B cell (primary cell): Measurements from ENCODE around the gene RNF111. TPM values are rescaled to one million over a fixed set of nuclear protein-coding genes. Genes with fewer than 3 reads are reported as not detected.

Experiments
- ATAC-seq: fragments of 200-7000 bp; cut with Tn5 transposase; one replicate; pipeline ENCODE4 v1.10.0; 2021; ENCODE audit warnings: low read depth, mild to moderate bottlenecking, moderate number of reproducible peaks, moderate library complexity
- CTCF ChIA-PET: fragments of 350-600 bp; sonication (Branson Sonifier 250); formaldehyde crosslinking; loops from one replicate; lab custom pipeline; 2021; ENCODE audit warnings: antibody characterized with exemption, inconsistent platforms; lab: Charles Lee
- POLR2A ChIA-PET: fragments of 350-600 bp; sonication (Branson Sonifier 250); formaldehyde crosslinking; loops from one replicate; lab custom pipeline; 2021; ENCODE audit warnings: antibody characterized with exemption; lab: Charles Lee
- DNase-seq: peaks from one replicate; pipeline ENCODE4 v3.0.0; 2013
- H2AFZ ChIP-seq: 2 replicates; pipeline ENCODE4 v1.6.1; 2012; ENCODE audit warnings: mild to moderate bottlenecking, low read depth, low read length; ENCODE audit not compliant: insufficient read depth, poor library complexity, severe bottlenecking
- H3K27ac ChIP-seq, 2 donors: 1 replicate in 1 of 2; 2 replicates in 1 of 2; pipeline ENCODE4 v1.5.1; 2012 to 2013; ENCODE audit warnings: low read length in 2 of 2, mild to moderate bottlenecking in 2 of 2, moderate library complexity in 1 of 2
- H3K27me3 ChIP-seq, 4 experiments: fragments of 200-600 bp in 1 of 4; sonication (generic) in 1 of 4; replicated peaks in 1 of 4; 1 replicate in 2 of 4; 2 replicates in 2 of 4; pipeline versions ENCODE4 v1.6.1 to v1.7.0; 2013 to 2016; ENCODE audit warnings: low read length in 3 of 4, mild to moderate bottlenecking in 2 of 4, mixed read lengths in 1 of 4, moderate library complexity in 1 of 4; ENCODE audit not compliant: insufficient read depth in 4 of 4, control insufficient read depth in 3 of 4; ENCODE audit errors: control extremely low read depth in 1 of 4
- H3K36me3 ChIP-seq, 2 experiments: replicated peaks in 1 of 2; 1 replicate in 1 of 2; 2 replicates in 1 of 2; pipeline versions ENCODE4 v1.6.1 to v1.7.1; 2013; ENCODE audit warnings: low read length in 1 of 2; ENCODE audit not compliant: insufficient read depth in 2 of 2, control insufficient read depth in 1 of 2; ENCODE audit errors: control extremely low read depth in 1 of 2, extremely low read depth in 1 of 2
- H3K4me1 ChIP-seq, 2 donors: fragments of 200-600 bp in 1 of 2; sonication (generic) in 1 of 2; 1 replicate in 1 of 2; 2 replicates in 1 of 2; pipeline versions ENCODE4 v1.5.1 to v1.6.1; 2013 to 2017; ENCODE audit warnings: low read length in 2 of 2; ENCODE audit not compliant: control insufficient read depth in 2 of 2, insufficient read depth in 2 of 2
- H3K4me2 ChIP-seq: replicated peaks from 2 replicates; pipeline ENCODE3; 2012; ENCODE audit warnings: mild to moderate bottlenecking, low read depth, low read length; ENCODE audit not compliant: poor library complexity, severe bottlenecking
- H3K4me3 ChIP-seq, 5 experiments: fragments of 200-600 bp in 1 of 5; sonication (generic) in 1 of 5; 1 replicate in 3 of 5; 2 replicates in 2 of 5; pipeline versions ENCODE4 v1.5.1 to v1.7.0; 2011 to 2016; ENCODE audit warnings: low read length in 4 of 5, mild to moderate bottlenecking in 4 of 5, low read depth in 2 of 5, control low read depth in 1 of 5, moderate library complexity in 1 of 5; ENCODE audit not compliant: insufficient read depth in 1 of 5; ENCODE audit errors: control extremely low read depth in 1 of 5, extremely low read depth in 1 of 5
- H3K79me2 ChIP-seq: fragments of 200-600 bp; sonication (generic); one replicate; pipeline ENCODE4 v1.6.0; 2016; ENCODE audit warnings: low read length; ENCODE audit not compliant: control insufficient read depth, insufficient read depth
- H3K9ac ChIP-seq: fragments of 200-600 bp; sonication (generic); 2 replicates; pipeline ENCODE4 v1.6.1; 2017; ENCODE audit warnings: mild to moderate bottlenecking, low read length, moderate library complexity
- H3K9me3 ChIP-seq, 3 donors: one replicate each; pipeline versions ENCODE4 v1.6.1 to v1.7.1; 2013; ENCODE audit warnings: low read length in 2 of 3; ENCODE audit not compliant: control insufficient read depth in 2 of 3, insufficient read depth in 1 of 3; ENCODE audit errors: control extremely low read depth in 1 of 3
- H4K20me1 ChIP-seq: 2 replicates; pipeline ENCODE4 v1.6.0; 2012; ENCODE audit warnings: mild to moderate bottlenecking, low read length; ENCODE audit not compliant: insufficient read depth, control insufficient read depth, poor library complexity, severe bottlenecking
- H3K27ac Mint-ChIP-seq: one replicate; pipeline ENCODE4 v1.8.0; 2021; ENCODE audit warnings: mixed read lengths
- H3K27me3 Mint-ChIP-seq: one replicate; pipeline ENCODE4 v1.8.0; 2021; ENCODE audit warnings: mixed read lengths
- H3K4me1 Mint-ChIP-seq: one replicate; pipeline ENCODE4 v1.8.0; 2021; ENCODE audit warnings: mixed read lengths
- H3K4me3 Mint-ChIP-seq: one replicate; pipeline ENCODE4 v1.8.0; 2021; ENCODE audit warnings: mixed read lengths
- H3K9me3 Mint-ChIP-seq: one replicate; pipeline ENCODE4 v1.8.0; 2022; ENCODE audit warnings: mixed read lengths; ENCODE audit not compliant: insufficient read depth
- CTCF ChIP-seq: fragments of 200-600 bp; IDR thresholded peaks from one replicate; pipeline ENCODE4 v1.8.0; 2022; ENCODE audit warnings: antibody characterized with exemption, mild to moderate bottlenecking
- EZH2 ChIP-seq: IDR thresholded peaks from 2 replicates; pipeline ENCODE4 v1.6.1; 2012; ENCODE audit warnings: borderline replicate concordance, low read depth, mild to moderate bottlenecking, moderate library complexity, low read length; ENCODE audit not compliant: insufficient read depth, poor library complexity, severe bottlenecking
- WGBS: methylation state at CpG from one replicate; pipeline ENCODE4 v1.1.5; 2013; ENCODE audit warnings: missing lambda C conversion rate; ENCODE audit not compliant: insufficient coverage; 5-methylcytosine and 5-hydroxymethylcytosine counted together
- intact Hi-C: fragments of 100-400 bp; cut with micrococcal nuclease; formaldehyde crosslinking; loops from one replicate; pipeline ENCODE4 v1.10.0; 2022
- polyA plus RNA-seq: library from polyadenylated mRNA; depleted of rRNA; stranded (reverse); fragments of >200 nt; gene quantifications from 2 replicates; pipeline ENCODE4 v1.2.3, GENCODE V29; 2012
- total RNA-seq, 2 donors: library from RNA; stranded (reverse); fragments of 120-200 nt in 1 of 2; gene quantifications; 1 replicate in 1 of 2; 2 replicates in 1 of 2; pipeline versions ENCODE4 v1.2.3 to v1.2.4, GENCODE V29; 2013 to 2022

The RNF111 gene
- total and polyA plus RNA-seq, 2 donors (not counting 1 experiment from before 2014, with no cell fraction given): 24.9 to 72.3 TPM

GRCh38 chr15:59104602-59104911 is 117.1 kb downstream of the RNF111 start:
- Histone ChIP-seq H3K27ac (peak overlapping the region; percentile 50 to 79), H3K4me3 (peak overlapping the region; percentile 58 to 75 (median 66)), H3K36me3 (no peaks in the 10 kb centered on the region), H3K79me2 (no peaks in the 10 kb centered on the region), H3K9ac (peak overlapping the region; percentile 78), H2AFZ (peak overlapping the region; percentile 87), H3K27me3 (no peaks in the 10 kb centered on the region), H3K9me3 (no peaks in the 10 kb centered on the region), H4K20me1 (no peaks in the 10 kb centered on the region), H3K4me2 (peak overlapping the region; percentile 89), H3K4me1 (peaks cover 9 to 13% of the 10 kb centered on the region in 2 donors)
- POLR2A ChIA-PET: no interaction called here
- no peak for DNase-seq
- ATAC-seq: no peak
- CTCF ChIA-PET: no interaction called here
- Mint-ChIP-seq H3K27ac (peak overlapping the region; percentile 94), H3K27me3 (no peaks in the 10 kb centered on the region), H3K4me3 (peak overlapping the region; percentile 91), H3K9me3 (no peaks in the 10 kb centered on the region), H3K4me1 (peaks cover 14% of the 10 kb centered on the region)
- TF ChIP-seq EZH2 (no peak), CTCF (no peak)
- WGBS: 0% methylated on average over 2 of the region's 9 CpGs
- intact Hi-C loops: loop anchor here (2.0 to 10.0 kb wide), 3 partner anchors 120 to 330 kb away; partner anchors contain the start of genes MINDY2, RNF111 and SLTM

- peaks cover 9 to 13% of the 10 kb centered on the region in 2 donors for H3K4me1 ChIP-seq
- no peaks in the 10 kb centered on the region for H3K9me3 ChIP-seq
- H3K27me3 ChIP-seq: no peaks in the 10 kb centered on the region
- H3K27ac ChIP-seq: peak within 1 kb of the TSS; percentile 50 to 79
- peak within 1 kb of the TSS; percentile 87 for H2AFZ ChIP-seq
- no peaks in the 10 kb centered on the region for H3K36me3 ChIP-seq
- POLR2A ChIA-PET: no interaction called here
- H3K4me3 Mint-ChIP-seq: peak within 1 kb of the TSS; percentile 91
- peak within 1 kb of the TSS; percentile 58 to 75 (median 66) for H3K4me3 ChIP-seq
- H3K9ac ChIP-seq: peak within 1 kb of the TSS; percentile 78
- no peaks in the 10 kb centered on the region for H4K20me1 ChIP-seq
- CTCF ChIA-PET: no interaction called here
- peak within 1 kb of the TSS; percentile 94 for H3K27ac Mint-ChIP-seq
- H3K27me3 Mint-ChIP-seq: no peaks in the 10 kb centered on the region
- no peak for TF ChIP-seq CTCF
- no peak for TF ChIP-seq EZH2
- no peaks in the 10 kb centered on the region for H3K79me2 ChIP-seq
- ATAC-seq (peak; percentile 100), DNase-seq (peak; percentile 92)
- peaks cover 14% of the 10 kb centered on the region for H3K4me1 Mint-ChIP-seq
- WGBS: under 1% methylated on average over 41 of the region's 57 CpGs
- intact Hi-C loops: loop anchor here (1.0 to 10.0 kb wide), 4 partner anchors 120 to 330 kb away; partner anchors contain the start of genes MINDY2, RNF111 and SLTM
- H3K4me2 ChIP-seq: peak within 1 kb of the TSS; percentile 89
- H3K9me3 Mint-ChIP-seq: no peaks in the 10 kb centered on the region
Measured at GRCh38 chr15:59104912-59105732, 117.7 kb downstream of the RNF111 start, which contains the start of gene CCNB2. TSS of gene CCNB2 (plus strand) at chr15:59105146. CDS start at chr15:59105269, 123 bp downstream.
